Activated CD4-positive, alpha-beta T cell treated with anti-CD3 and anti-CD28 coated beads, Interleukin-2, amount 10 ng/mL, durations not matched to agents 7 days and 5 days (primary cell): ENCODE measurements around the gene ZBTB25. TPM values are rescaled to one million over a fixed set of nuclear protein-coding genes. Genes with fewer than 3 reads are reported as not detected.

Source experiments
- CTCF ChIA-PET: fragments of 350-600 bp; sonication (Branson Sonifier 250); formaldehyde crosslinking; loops from one replicate; lab custom pipeline; 2021; ENCODE audit warnings: antibody characterized with exemption; lab: Charles Lee
- POLR2A ChIA-PET: fragments of 350-600 bp; sonication (Branson Sonifier 250); formaldehyde crosslinking; loops from one replicate; lab custom pipeline; 2021; ENCODE audit warnings: antibody characterized with exemption; lab: Charles Lee
- DNase-seq: peaks from one replicate; pipeline ENCODE4 v3.0.0-alpha.2; 2020
- H3K27ac Mint-ChIP-seq: one replicate; pipeline ENCODE4 v1.8.0; 2021; ENCODE audit warnings: mild to moderate bottlenecking, moderate library complexity, mixed read lengths
- H3K27me3 Mint-ChIP-seq: one replicate; pipeline ENCODE4 v1.8.0; 2021; ENCODE audit warnings: mixed read lengths
- H3K36me3 Mint-ChIP-seq: one replicate; pipeline ENCODE4 v1.8.0; 2021; ENCODE audit warnings: low read depth, mixed read lengths
- H3K4me1 Mint-ChIP-seq: one replicate; pipeline ENCODE4 v1.8.0; 2021; ENCODE audit warnings: mixed read lengths
- H3K4me3 Mint-ChIP-seq: one replicate; pipeline ENCODE4 v1.8.0; 2021; ENCODE audit warnings: mild to moderate bottlenecking, moderate library complexity, mixed read lengths
- H3K9me3 Mint-ChIP-seq: one replicate; pipeline ENCODE4 v1.8.0; 2021; ENCODE audit warnings: mixed read lengths
- total RNA-seq, 2 experiments: library from RNA; stranded (reverse); gene quantifications; one replicate each; pipeline ENCODE4 v1.2.3, GENCODE V29; 2021

Gene ZBTB25
- total RNA-seq, 2 experiments from 2014 or later, result 29.2 to 31.2 TPM

- Mint-ChIP-seq H3K27me3 (no peaks in the 10 kb centered on the region), H3K4me3 (no peak overlapping the region), H3K4me1 (peaks cover 35% of the 10 kb centered on the region), H3K36me3 (peaks cover 55% of the 10 kb centered on the region), H3K9me3 (no peaks in the 10 kb centered on the region), H3K27ac (no peak overlapping the region)
- DNase-seq, result no peak
- ChIA-PET CTCF (interaction anchor here (0.6 to 1.7 kb wide), 2 partner anchors 12 to 500 kb away, joined by 4 to 5 read pairs; no protein-coding TSS in a partner anchor), POLR2A (no interaction called here)
Measured at GRCh38 chr14:64442300-64442988, 61.2 kb downstream of the ZBTB25 start.

DNA sequence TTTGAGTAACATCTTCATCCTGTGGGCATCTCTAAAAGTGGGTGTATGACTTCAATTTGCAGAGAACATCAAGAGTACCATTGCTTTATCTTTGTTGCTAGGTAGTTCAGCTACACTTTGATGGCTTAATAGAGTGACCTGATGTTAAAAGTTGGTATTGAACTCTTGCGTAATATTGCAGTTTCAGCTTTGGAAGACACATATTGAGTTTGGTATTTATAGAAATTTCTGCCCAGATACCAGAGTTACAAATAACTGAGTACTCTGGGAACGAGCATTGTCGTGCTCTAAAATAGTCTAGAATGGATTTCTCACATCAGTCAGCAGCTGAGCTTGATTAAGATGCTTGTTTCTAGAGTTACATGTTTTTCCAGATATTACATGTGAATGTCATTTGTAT, 63.1 kb downstream of the ZBTB25 start:
- DNase-seq, result no peak
- Mint-ChIP-seq H3K27ac (no peak overlapping the region), H3K27me3 (no peaks in the 10 kb centered on the region), H3K4me3 (no peak overlapping the region), H3K36me3 (peaks cover 53% of the 10 kb centered on the region), H3K4me1 (peaks cover 33% of the 10 kb centered on the region), H3K9me3 (no peaks in the 10 kb centered on the region)
- ChIA-PET CTCF (interaction anchor here (1.1 to 1.2 kb wide), 2 partner anchors 14 to 96 kb away, joined by 3 to 5 read pairs; no protein-coding TSS in a partner anchor), POLR2A (no interaction called here)

DNA sequence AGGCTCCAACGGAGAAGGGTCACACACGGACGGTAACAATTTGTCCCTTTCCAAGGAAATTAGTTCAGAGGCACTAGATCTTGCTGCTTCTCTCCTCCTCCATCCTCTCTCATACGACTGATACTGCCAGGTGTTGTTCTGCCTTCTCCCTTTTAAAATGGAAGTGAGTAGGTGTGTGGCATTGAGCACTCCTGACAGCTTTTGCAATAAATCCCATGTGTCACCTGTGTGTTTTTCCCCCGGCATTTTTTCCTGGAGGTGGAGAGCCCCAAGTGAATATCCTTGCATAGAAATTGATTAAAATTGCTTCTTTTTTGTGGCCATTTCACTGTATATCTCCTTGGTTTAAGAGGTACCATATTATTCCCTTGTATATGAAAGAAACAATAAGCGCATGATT, 64.5 kb downstream of the ZBTB25 start:
- H3K27me3 Mint-ChIP-seq, result no peaks in the 10 kb centered on the region
- H3K9me3 Mint-ChIP-seq, result no peaks in the 10 kb centered on the region
- no peak for DNase-seq
- no peak overlapping the region for H3K27ac Mint-ChIP-seq
- peaks cover 49% of the 10 kb centered on the region for H3K36me3 Mint-ChIP-seq
- H3K4me1 Mint-ChIP-seq, result peaks cover 19% of the 10 kb centered on the region
- no peak overlapping the region for H3K4me3 Mint-ChIP-seq
- POLR2A ChIA-PET, result no interaction called here
- CTCF ChIA-PET, result interaction anchor here (1.0 to 1.5 kb wide), 2 partner anchors 9 to 12 kb away, joined by 4 to 5 read pairs; no protein-coding TSS in a partner anchor

- Mint-ChIP-seq H3K27ac (peak overlapping the region; percentile 46), H3K9me3 (no peaks in the 10 kb centered on the region), H3K4me1 (peaks cover 19% of the 10 kb centered on the region), H3K36me3 (peaks cover 44% of the 10 kb centered on the region), H3K4me3 (no peak overlapping the region), H3K27me3 (no peaks in the 10 kb centered on the region)
- ChIA-PET CTCF (interaction anchor here (1.0 to 1.5 kb wide), 3 partner anchors 8 to 102 kb away, joined by 3 to 5 read pairs (median 4); partner anchors contain the start of gene HSPA2), POLR2A (no interaction called here)
- DNase-seq, result no peak
Measured at GRCh38 chr14:64438181-64438841, 65.3 kb downstream of the ZBTB25 start.

DNA sequence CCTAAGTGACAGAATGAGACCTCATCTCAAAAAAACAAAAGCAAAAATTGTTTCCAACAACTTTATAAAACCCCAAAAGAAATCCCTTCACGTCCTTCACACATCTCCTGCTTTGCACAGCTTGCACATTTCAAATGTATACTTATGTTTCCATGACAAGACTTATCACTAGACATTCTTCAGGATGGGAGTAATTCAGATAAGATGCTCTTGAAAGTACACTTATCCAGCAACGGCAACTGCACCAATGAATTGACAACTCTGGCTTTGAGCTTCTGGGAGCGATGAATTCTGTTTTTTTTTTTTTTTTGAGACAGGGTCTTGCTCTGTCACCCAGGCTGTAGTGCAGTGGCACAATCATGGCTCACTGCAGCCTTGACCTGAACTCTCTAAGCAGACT, 69.1 kb downstream of the ZBTB25 start:
- no peak for DNase-seq
- H3K4me3 Mint-ChIP-seq, result no peak overlapping the region
- POLR2A ChIA-PET, result no interaction called here
- peaks cover 19% of the 10 kb centered on the region for H3K4me1 Mint-ChIP-seq
- peaks cover 47% of the 10 kb centered on the region for H3K36me3 Mint-ChIP-seq
- CTCF ChIA-PET, result interaction anchor here (0.7 to 1.6 kb wide), 5 partner anchors 9 to 643 kb away, joined by 3 to 7 read pairs (median 4); no protein-coding TSS in a partner anchor
- H3K9me3 Mint-ChIP-seq, result no peaks in the 10 kb centered on the region
- no peaks in the 10 kb centered on the region for H3K27me3 Mint-ChIP-seq
- H3K27ac Mint-ChIP-seq, result no peak overlapping the region

GRCh38 chr14:64423987-64424386, 79.7 kb downstream of the ZBTB25 start:
- peaks cover 63% of the 10 kb centered on the region for H3K36me3 Mint-ChIP-seq
- no peaks in the 10 kb centered on the region for H3K9me3 Mint-ChIP-seq
- no peak for DNase-seq
- H3K4me1 Mint-ChIP-seq, result peaks cover 4% of the 10 kb centered on the region
- H3K27ac Mint-ChIP-seq, result no peak overlapping the region
- no peak overlapping the region for H3K4me3 Mint-ChIP-seq
- POLR2A ChIA-PET, result no interaction called here
- CTCF ChIA-PET, result interaction anchor here (1.1 to 2.2 kb wide), 4 partner anchors 13 to 24 kb away, joined by 3 to 7 read pairs (median 5); no protein-coding TSS in a partner anchor
- H3K27me3 Mint-ChIP-seq, result no peaks in the 10 kb centered on the region

DNA sequence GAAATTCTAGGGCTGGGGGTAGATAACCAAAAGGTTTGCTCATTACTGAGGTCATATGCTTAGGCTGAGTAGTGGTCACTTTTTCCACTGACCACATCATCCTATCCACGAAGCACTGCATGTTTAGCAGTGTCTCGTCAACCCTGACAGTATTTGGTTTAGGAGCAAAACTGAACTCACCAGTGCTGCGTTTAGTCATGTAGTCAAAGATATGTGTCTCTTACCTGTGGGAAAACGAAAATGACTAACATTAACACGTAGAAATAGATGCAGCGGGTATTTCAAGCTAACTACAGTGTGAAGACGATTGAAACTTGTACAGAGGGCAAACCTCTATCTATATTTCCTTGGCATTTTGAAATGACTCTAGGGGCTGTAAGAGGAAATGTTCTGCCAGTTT, 80.9 kb downstream of the ZBTB25 start:
- Mint-ChIP-seq H3K36me3 (peaks cover 60% of the 10 kb centered on the region), H3K9me3 (no peaks in the 10 kb centered on the region), H3K4me3 (no peak overlapping the region), H3K27me3 (no peaks in the 10 kb centered on the region), H3K4me1 (peaks cover 4% of the 10 kb centered on the region), H3K27ac (no peak overlapping the region)
- ChIA-PET CTCF (interaction anchor here (0.7 to 2.5 kb wide), 6 partner anchors 9 to 32 kb away, joined by 3 to 8 read pairs (median 6); no protein-coding TSS in a partner anchor), POLR2A (no interaction called here)
- DNase-seq, result no peak

DNA sequence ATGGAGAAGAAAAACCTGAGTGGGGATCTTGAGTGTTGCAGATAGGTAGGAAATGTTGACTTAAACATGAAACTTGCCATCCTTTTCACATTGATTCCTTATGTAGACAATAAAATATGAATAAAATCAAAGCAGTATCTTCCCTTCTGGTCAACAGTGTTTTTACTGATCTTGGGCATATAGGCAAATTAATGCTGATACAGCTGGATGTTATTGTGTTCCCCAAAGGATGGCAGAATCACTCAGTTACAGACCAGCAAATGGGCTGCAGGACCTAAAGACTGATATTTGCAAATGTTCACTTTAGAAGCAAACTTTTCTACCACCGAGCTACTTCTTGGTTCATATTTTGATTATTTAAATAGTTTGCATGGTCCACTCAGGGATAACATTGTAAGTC, 81.6 kb downstream of the ZBTB25 start:
- Mint-ChIP-seq H3K27me3 (no peaks in the 10 kb centered on the region), H3K36me3 (peaks cover 62% of the 10 kb centered on the region), H3K27ac (no peak overlapping the region), H3K9me3 (no peaks in the 10 kb centered on the region), H3K4me3 (no peak overlapping the region), H3K4me1 (peaks cover 4% of the 10 kb centered on the region)
- ChIA-PET POLR2A (no interaction called here), CTCF (interaction anchor here (0.9 to 2.5 kb wide), 5 partner anchors 15 to 30 kb away, joined by 3 to 8 read pairs (median 3); no protein-coding TSS in a partner anchor)
- DNase-seq, result no peak

- no peak for DNase-seq
- H3K27me3 Mint-ChIP-seq, result no peaks in the 10 kb centered on the region
- peaks cover 4% of the 10 kb centered on the region for H3K4me1 Mint-ChIP-seq
- H3K4me3 Mint-ChIP-seq, result no peak overlapping the region
- peaks cover 63% of the 10 kb centered on the region for H3K36me3 Mint-ChIP-seq
- H3K27ac Mint-ChIP-seq, result no peak overlapping the region
- ChIA-PET CTCF (interaction anchor here (1.0 to 2.5 kb wide), 7 partner anchors 9 to 90 kb away, joined by 3 to 9 read pairs (median 3); no protein-coding TSS in a partner anchor), POLR2A (interaction anchor here (0.7 kb wide), 1 partner anchor 34 kb away, joined by 3 read pairs; no protein-coding TSS in a partner anchor)
- no peaks in the 10 kb centered on the region for H3K9me3 Mint-ChIP-seq
Measured at GRCh38 chr14:64421166-64421565, 82.5 kb downstream of the ZBTB25 start.

- DNase-seq, result no peak
- ChIA-PET POLR2A (no interaction called here), CTCF (interaction anchor here (0.8 to 1.3 kb wide), 4 partner anchors 9 to 92 kb away, joined by 3 to 5 read pairs (median 4); no protein-coding TSS in a partner anchor)
- Mint-ChIP-seq H3K4me1 (peaks cover 9% of the 10 kb centered on the region), H3K4me3 (no peak overlapping the region), H3K36me3 (peaks cover 61% of the 10 kb centered on the region), H3K9me3 (no peaks in the 10 kb centered on the region), H3K27ac (no peak overlapping the region), H3K27me3 (no peaks in the 10 kb centered on the region)
Measured at GRCh38 chr14:64419003-64419402, 84.6 kb downstream of the ZBTB25 start.

- Mint-ChIP-seq H3K27ac (no peak overlapping the region), H3K4me3 (no peak overlapping the region), H3K36me3 (peaks cover 62% of the 10 kb centered on the region), H3K27me3 (no peaks in the 10 kb centered on the region), H3K4me1 (peaks cover 5% of the 10 kb centered on the region), H3K9me3 (no peaks in the 10 kb centered on the region)
- ChIA-PET POLR2A (no interaction called here), CTCF (interaction anchor here (1.8 kb wide), 1 partner anchor 25 kb away, joined by 6 read pairs; no protein-coding TSS in a partner anchor)
- DNase-seq, result no peak
Measured at GRCh38 chr14:64417771-64418125, 85.9 kb downstream of the ZBTB25 start.

- POLR2A ChIA-PET, result no interaction called here
- Mint-ChIP-seq H3K4me1 (peaks cover 7% of the 10 kb centered on the region), H3K27me3 (no peaks in the 10 kb centered on the region), H3K36me3 (peaks cover 61% of the 10 kb centered on the region), H3K4me3 (no peak overlapping the region), H3K27ac (no peak overlapping the region), H3K9me3 (no peaks in the 10 kb centered on the region)
- CTCF ChIA-PET, result interaction anchor here (0.6 to 1.8 kb wide), 4 partner anchors 15 to 143 kb away, joined by 3 to 6 read pairs (median 4); no protein-coding TSS in a partner anchor
- DNase-seq, result no peak
Measured at GRCh38 chr14:64417055-64417770, 86.4 kb downstream of the ZBTB25 start.
